ENCODE data around the gene TMCC2. TPM values are rescaled to one million over a fixed set of nuclear protein-coding genes. Genes with fewer than 3 reads are reported as not detected.

The TMCC2 gene
- total RNA-seq, 1 donor from 2014 or later: 4.4 TPM

GRCh38 chr1:205239078-205239477, 11.3 kb downstream of the TMCC2 start:
- no peak for DNase-seq (ENCODE audit: low read depth)

- DNase-seq (ENCODE audit: low read depth): no peak
Measured at GRCh38 chr1:205240118-205240517, 12.4 kb downstream of the TMCC2 start.

- no peak for DNase-seq (ENCODE audit: low read depth)
Measured at GRCh38 chr1:205240569-205240968, 12.8 kb downstream of the TMCC2 start.

- DNase-seq (ENCODE audit: low read depth): no peak
Measured at GRCh38 chr1:205241366-205242030, 13.8 kb downstream of the TMCC2 start.

GRCh38 chr1:205243350-205244191, 15.8 kb downstream of the TMCC2 start:
- no peak for DNase-seq (ENCODE audit: low read depth)

GRCh38 chr1:205244384-205244783, 16.6 kb downstream of the TMCC2 start:
- DNase-seq (ENCODE audit: low read depth): no peak

GRCh38 chr1:205245096-205245495, 17.4 kb downstream of the TMCC2 start:
- DNase-seq (ENCODE audit: low read depth): no peak

GRCh38 chr1:205246351-205247119, 18.8 kb downstream of the TMCC2 start:
- DNase-seq (ENCODE audit: low read depth): no peak

- no peak for DNase-seq (ENCODE audit: low read depth)
Measured at GRCh38 chr1:205247130-205247921, 19.6 kb downstream of the TMCC2 start.

- DNase-seq (ENCODE audit: low read depth): peak; percentile 20
Measured at GRCh38 chr1:205248793-205249601, 21.3 kb downstream of the TMCC2 start.

GRCh38 chr1:205249651-205250050, 21.9 kb downstream of the TMCC2 start:
- no peak for DNase-seq (ENCODE audit: low read depth)

GRCh38 chr1:205250699-205251098, 23.0 kb downstream of the TMCC2 start:
- no peak for DNase-seq (ENCODE audit: low read depth)

- DNase-seq (ENCODE audit: low read depth): no peak
Measured at GRCh38 chr1:205251576-205251975, 23.8 kb downstream of the TMCC2 start.

- DNase-seq (ENCODE audit: low read depth): peak; percentile 67
Measured at GRCh38 chr1:205255941-205256780, 28.4 kb downstream of the TMCC2 start.

GRCh38 chr1:205256951-205257625, 29.3 kb downstream of the TMCC2 start:
- DNase-seq (ENCODE audit: low read depth): no peak

- DNase-seq (ENCODE audit: low read depth): no peak
Measured at GRCh38 chr1:205257735-205258134, 30.0 kb downstream of the TMCC2 start.

GRCh38 chr1:205258261-205258691, 30.5 kb downstream of the TMCC2 start:
- DNase-seq (ENCODE audit: low read depth): no peak

- peak; percentile 33 for DNase-seq (ENCODE audit: low read depth)
Measured at GRCh38 chr1:205258719-205259118, 31.0 kb downstream of the TMCC2 start.

- no peak for DNase-seq (ENCODE audit: low read depth)
Measured at GRCh38 chr1:205259324-205259832, 31.6 kb downstream of the TMCC2 start.
